Common myeloid progenitor, CD34-positive (primary cell): ENCODE data around the gene JMJD8.

Source experiments
- CTCF ChIA-PET: fragments of 350-600 bp; sonication (Branson Sonifier 250); formaldehyde crosslinking; loops from one replicate; lab custom pipeline; 2021; ENCODE audit warnings: antibody characterized with exemption; lab: Charles Lee
- POLR2A ChIA-PET: fragments of 350-600 bp; sonication (Branson Sonifier 250); formaldehyde crosslinking; loops from one replicate; lab custom pipeline; 2021; ENCODE audit warnings: antibody characterized with exemption; lab: Charles Lee
- DNase-seq, 3 donors: peaks; one replicate each; pipeline versions ENCODE4 v3.0.0 to v3.0.0-alpha.2; 2013
- H3K27ac ChIP-seq, 2 experiments: 1 replicate in 1 of 2; 2 replicates in 1 of 2; pipeline ENCODE4 v1.7.0; 2013; ENCODE audit warnings: inconsistent platforms in 2 of 2, low read length in 2 of 2, mild to moderate bottlenecking in 2 of 2, low read depth in 1 of 2, moderate library complexity in 1 of 2; ENCODE audit not compliant: severe bottlenecking in 2 of 2, insufficient read depth in 1 of 2, poor library complexity in 1 of 2
- H3K27me3 ChIP-seq, 5 experiments: replicated peaks in 2 of 5; 1 replicate in 3 of 5; 2 replicates in 2 of 5; pipeline versions ENCODE4 v1.6.1 to v1.7.0; 2013; ENCODE audit warnings: low read length in 4 of 5, mild to moderate bottlenecking in 2 of 5, moderate library complexity in 2 of 5, inconsistent platforms in 1 of 5; ENCODE audit not compliant: insufficient read depth in 5 of 5, control insufficient read depth in 4 of 5
- H3K36me3 ChIP-seq, 4 experiments: 1 replicate in 2 of 4; 2 replicates in 2 of 4; pipeline versions ENCODE4 v1.6.1 to v1.7.0; 2013; ENCODE audit warnings: low read length in 3 of 4, control low read depth in 1 of 4, mild to moderate bottlenecking in 1 of 4; ENCODE audit not compliant: control insufficient read depth in 4 of 4, insufficient read depth in 4 of 4
- H3K4me1 ChIP-seq, 4 experiments: 1 replicate in 3 of 4; 2 replicates in 1 of 4; pipeline versions ENCODE4 v1.6.1 to v1.7.1; 2013; ENCODE audit warnings: low read length in 3 of 4, mild to moderate bottlenecking in 3 of 4, control low read depth in 1 of 4, inconsistent platforms in 1 of 4, moderate library complexity in 1 of 4; ENCODE audit not compliant: control insufficient read depth in 4 of 4, insufficient read depth in 4 of 4; ENCODE audit errors: control extremely low read depth in 1 of 4
- H3K4me3 ChIP-seq, 7 experiments: 1 replicate in 4 of 7; 2 replicates in 3 of 7; pipeline versions ENCODE4 v1.5.1 to v1.7.0; 2013; ENCODE audit warnings: mild to moderate bottlenecking in 7 of 7, low read length in 6 of 7, moderate library complexity in 6 of 7, inconsistent platforms in 2 of 7, low read depth in 2 of 7, control low read depth in 1 of 7; ENCODE audit not compliant: insufficient read depth in 4 of 7, control insufficient read depth in 1 of 7; ENCODE audit errors: extremely low read depth in 1 of 7
- H3K9me3 ChIP-seq, 5 experiments: 1 replicate in 4 of 5; 2 replicates in 1 of 5; pipeline versions ENCODE4 v1.6.1 to v1.7.1; 2013; ENCODE audit warnings: low read length in 4 of 5, mild to moderate bottlenecking in 2 of 5, inconsistent platforms in 1 of 5, low read depth in 1 of 5, moderate library complexity in 1 of 5; ENCODE audit not compliant: control insufficient read depth in 4 of 5, insufficient read depth in 2 of 5; ENCODE audit errors: control extremely low read depth in 1 of 5
- WGBS: methylation state at CpG from one replicate; pipeline ENCODE4 v1.1.5; 2013; ENCODE audit not compliant: insufficient coverage; 5-methylcytosine and 5-hydroxymethylcytosine counted together

Gene JMJD8

DNA sequence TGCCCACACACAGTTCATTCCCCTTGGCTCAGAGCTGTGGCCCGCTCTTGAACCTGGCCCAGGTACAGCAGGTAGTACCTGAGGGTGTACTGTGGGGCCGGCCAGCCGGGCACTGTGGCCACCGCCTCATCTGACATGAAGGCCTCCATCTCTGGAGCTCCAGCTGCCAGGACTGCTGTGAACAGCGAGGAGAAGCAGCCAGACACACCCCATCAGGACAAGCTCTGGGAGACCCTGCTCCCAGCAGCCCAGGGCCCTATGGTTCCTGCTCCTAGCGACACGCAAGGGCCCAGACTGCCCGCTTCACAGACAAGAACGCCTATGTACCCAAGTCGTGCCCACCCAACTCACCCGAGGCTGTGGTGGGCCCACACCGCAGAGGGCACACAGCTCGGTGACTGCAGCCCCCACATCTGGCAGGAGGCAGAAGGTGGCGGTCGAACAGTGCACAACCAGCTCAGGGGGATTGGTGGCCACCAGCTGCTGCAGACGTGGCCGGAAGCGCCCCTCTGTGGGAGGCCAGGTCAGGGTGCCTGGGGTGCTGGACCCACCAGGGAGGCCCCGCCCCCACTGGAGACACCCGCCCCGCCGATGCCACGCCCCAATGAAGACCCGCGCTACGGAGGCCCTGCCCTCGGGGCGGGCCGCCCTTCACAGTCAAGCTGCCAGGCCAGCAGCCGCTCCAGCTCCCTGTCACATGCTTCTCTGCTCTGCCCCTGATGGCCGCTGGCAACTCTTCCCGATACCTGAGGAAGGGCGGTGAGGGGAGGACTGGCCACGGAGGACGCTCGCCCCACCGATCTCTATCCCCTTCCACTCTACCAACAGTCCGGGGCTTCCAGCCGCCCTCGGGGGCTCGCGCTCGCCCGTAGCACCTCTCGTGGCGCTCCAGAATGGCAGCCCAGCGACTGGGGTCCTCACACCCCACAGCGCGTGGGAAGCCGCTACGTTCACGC lies 5.0 kb downstream of the JMJD8 start:
- 38% methylated on average over 27 of the region's 52 CpGs for WGBS
- H3K36me3 ChIP-seq, result peaks cover 0 to 23% (median 13%) of the 10 kb centered on the region in 4 experiments
- POLR2A ChIA-PET, result no interaction called here
- peak overlapping the region in 1 of 2 experiments; percentile 49 for H3K27ac ChIP-seq
- CTCF ChIA-PET, result interaction anchor here (0.6 to 1.1 kb wide), 3 partner anchors 9 to 20 kb away, joined by 3 read pairs; no protein-coding TSS in a partner anchor
- H3K4me3 ChIP-seq, result peak overlapping the region; percentile 35 to 78 (median 60)
- DNase-seq, result peak; percentile 61 to 72 (median 69)
- peaks cover 0 to 32% (median 2%) of the 10 kb centered on the region in 5 experiments for H3K27me3 ChIP-seq
- peaks cover 0 to 53% (median 45%) of the 10 kb centered on the region in 4 experiments for H3K4me1 ChIP-seq
- H3K9me3 ChIP-seq, result no peaks in the 10 kb centered on the region

DNA sequence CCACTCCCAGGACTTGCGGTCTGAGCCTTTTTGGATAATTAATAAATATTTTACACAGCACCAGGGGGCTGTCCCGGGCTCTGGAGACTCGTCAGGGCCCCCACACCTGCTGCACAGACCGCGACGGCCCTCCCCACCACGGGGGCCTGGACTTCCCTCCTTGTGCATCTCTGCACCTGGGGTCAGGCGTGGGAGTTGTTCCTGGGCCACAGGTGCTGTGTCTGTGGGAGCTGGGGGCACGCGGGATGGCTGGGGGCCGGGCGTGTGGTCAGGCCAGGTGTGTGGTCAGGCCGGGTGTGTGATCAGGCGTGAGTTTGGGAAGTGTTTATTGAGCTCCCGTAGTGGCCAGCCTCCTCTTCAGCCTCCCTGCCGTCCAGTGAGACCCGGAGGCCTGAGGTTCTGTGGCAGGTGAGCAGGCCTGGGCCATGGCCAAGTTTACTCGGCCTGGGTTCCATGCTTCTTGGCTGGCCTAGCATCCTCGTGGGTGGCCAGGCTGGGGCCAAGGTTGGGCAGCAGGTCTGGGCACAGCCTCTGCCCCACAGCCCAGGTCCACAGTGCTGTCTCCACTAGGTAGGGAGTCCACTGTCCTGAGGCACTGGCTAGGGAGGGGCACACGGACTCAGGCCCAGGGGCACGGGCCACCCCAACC lies 5.8 kb downstream of the JMJD8 start:
- H3K9me3 ChIP-seq, result no peaks in the 10 kb centered on the region
- ChIA-PET POLR2A (no interaction called here), CTCF (interaction anchor here (1.0 to 1.1 kb wide), 2 partner anchors 8 to 19 kb away, joined by 3 read pairs; no protein-coding TSS in a partner anchor)
- H3K4me1 ChIP-seq, result peaks cover 0 to 47% (median 38%) of the 10 kb centered on the region in 4 experiments
- DNase-seq, result no peak
- no peak overlapping the region for H3K27ac ChIP-seq
- 93% methylated on average over 19 of the region's 21 CpGs for WGBS
- H3K4me3 ChIP-seq, result no peak overlapping the region
- H3K27me3 ChIP-seq, result peaks cover 0 to 32% (median 2%) of the 10 kb centered on the region in 5 experiments
- H3K36me3 ChIP-seq, result peaks cover 0 to 31% (median 18%) of the 10 kb centered on the region in 4 experiments

DNA sequence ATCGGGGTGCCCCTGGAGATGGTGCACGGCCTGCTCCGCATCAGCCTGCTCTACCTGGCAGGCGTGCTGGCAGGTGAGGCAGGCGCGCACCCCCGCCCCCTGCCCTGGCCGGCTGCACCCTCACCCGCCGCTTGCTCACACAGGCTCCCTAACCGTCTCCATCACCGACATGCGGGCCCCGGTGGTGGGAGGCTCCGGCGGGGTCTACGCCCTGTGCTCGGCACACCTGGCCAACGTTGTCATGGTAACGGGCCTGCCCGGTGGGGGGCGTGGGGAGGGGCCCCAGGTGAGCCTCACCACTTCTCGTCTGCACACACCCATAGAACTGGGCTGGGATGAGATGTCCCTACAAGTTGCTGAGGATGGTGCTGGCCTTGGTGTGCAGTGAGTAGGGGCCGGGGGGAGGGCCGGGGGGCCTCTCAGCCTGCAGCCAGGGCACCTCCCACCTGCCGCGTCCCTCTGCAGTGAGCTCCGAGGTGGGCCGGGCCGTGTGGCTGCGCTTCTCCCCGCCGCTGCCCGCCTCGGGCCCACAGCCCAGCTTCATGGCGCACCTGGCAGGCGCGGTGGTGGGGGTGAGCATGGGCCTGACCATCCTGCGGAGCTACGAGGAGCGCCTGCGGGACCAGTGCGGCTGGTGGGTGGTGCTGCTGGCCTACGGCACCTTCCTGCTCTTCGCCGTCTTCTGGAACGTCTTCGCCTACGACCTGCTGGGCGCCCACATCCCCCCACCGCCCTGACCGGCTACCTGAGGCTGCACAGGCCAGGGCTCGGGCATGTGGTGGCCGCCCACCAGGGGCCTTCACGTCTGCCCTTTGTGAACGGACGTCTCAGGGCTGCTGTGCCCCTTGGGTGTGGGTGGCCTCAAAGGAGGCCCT lies 6.6 kb downstream of the JMJD8 start:
- H3K27ac ChIP-seq, result no peak overlapping the region
- ChIA-PET POLR2A (no interaction called here), CTCF (interaction anchor here (1.1 kb wide), 1 partner anchor 17 kb away, joined by 4 read pairs; no protein-coding TSS in a partner anchor)
- H3K9me3 ChIP-seq, result no peaks in the 10 kb centered on the region
- H3K27me3 ChIP-seq, result peaks cover 0 to 32% (median 2%) of the 10 kb centered on the region in 5 experiments
- H3K4me3 ChIP-seq, result no peak overlapping the region
- DNase-seq, result no peak
- H3K36me3 ChIP-seq, result peaks cover 0 to 31% (median 21%) of the 10 kb centered on the region in 4 experiments
- 61% methylated on average over 39 of the region's 57 CpGs for WGBS
- peaks cover 0 to 39% (median 33%) of the 10 kb centered on the region in 4 experiments for H3K4me1 ChIP-seq

DNA sequence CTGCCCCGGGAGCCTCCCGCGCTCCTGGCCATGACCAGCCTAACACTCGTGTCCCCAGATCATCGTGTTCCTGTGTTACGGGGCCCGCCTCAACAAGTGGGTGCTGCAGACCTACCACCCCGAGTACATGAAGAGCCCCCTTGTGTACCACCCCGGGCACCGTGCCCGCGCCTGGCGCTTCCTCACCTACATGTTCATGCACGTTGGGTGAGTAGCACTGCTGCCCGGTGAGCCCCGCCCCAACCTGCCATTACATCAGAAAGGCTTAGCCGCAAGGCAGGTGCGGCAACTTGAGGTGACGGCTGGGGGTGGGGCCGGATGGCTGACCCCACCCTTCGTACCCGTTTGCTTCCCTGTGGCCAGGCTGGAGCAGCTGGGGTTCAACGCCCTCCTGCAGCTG lies 7.2 kb downstream of the JMJD8 start:
- no peak overlapping the region for H3K4me3 ChIP-seq
- WGBS, result 70% methylated on average over 23 of the region's 23 CpGs
- ChIA-PET POLR2A (no interaction called here), CTCF (interaction anchor here (0.7 to 1.1 kb wide), 2 partner anchors 15 to 17 kb away, joined by 4 read pairs; no protein-coding TSS in a partner anchor)
- no peaks in the 10 kb centered on the region for H3K9me3 ChIP-seq
- H3K4me1 ChIP-seq, result peaks cover 0 to 33% (median 28%) of the 10 kb centered on the region in 4 experiments
- H3K36me3 ChIP-seq, result peaks cover 0 to 31% (median 21%) of the 10 kb centered on the region in 4 experiments
- DNase-seq, result no peak
- H3K27ac ChIP-seq, result no peak overlapping the region
- H3K27me3 ChIP-seq, result peaks cover 0 to 32% (median 2%) of the 10 kb centered on the region in 5 experiments

DNA sequence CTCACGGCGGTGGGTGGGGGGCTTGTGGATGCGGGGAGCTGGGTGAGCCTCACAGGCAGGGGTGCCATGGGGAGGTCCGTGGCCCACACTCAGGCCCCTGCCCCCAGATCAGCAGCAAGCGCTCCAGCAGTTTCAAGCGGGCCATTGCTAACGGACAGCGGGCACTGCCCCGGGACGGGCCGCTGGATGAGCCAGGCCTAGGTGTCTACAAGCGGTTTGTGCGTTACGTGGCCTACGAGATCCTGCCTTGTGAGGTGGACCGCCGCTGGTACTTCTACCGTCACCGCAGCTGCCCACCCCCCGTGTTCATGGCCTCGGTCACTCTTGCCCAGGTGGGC lies 7.6 kb downstream of the JMJD8 start:
- peaks cover 0 to 29% (median 24%) of the 10 kb centered on the region in 4 experiments for H3K4me1 ChIP-seq
- WGBS, result 96% methylated on average over 21 of the region's 21 CpGs
- H3K27me3 ChIP-seq, result peaks cover 0 to 32% (median 2%) of the 10 kb centered on the region in 5 experiments
- H3K36me3 ChIP-seq, result peaks cover 0 to 30% (median 22%) of the 10 kb centered on the region in 4 experiments
- CTCF ChIA-PET, result interaction anchor here (0.7 to 1.4 kb wide), 3 partner anchors 9 to 16 kb away, joined by 4 to 6 read pairs (median 4); partner anchors contain the start of gene RHOT2
- DNase-seq, result no peak
- no peaks in the 10 kb centered on the region for H3K9me3 ChIP-seq
- no peak overlapping the region for H3K4me3 ChIP-seq
- POLR2A ChIA-PET, result no interaction called here
- H3K27ac ChIP-seq, result no peak overlapping the region

DNA sequence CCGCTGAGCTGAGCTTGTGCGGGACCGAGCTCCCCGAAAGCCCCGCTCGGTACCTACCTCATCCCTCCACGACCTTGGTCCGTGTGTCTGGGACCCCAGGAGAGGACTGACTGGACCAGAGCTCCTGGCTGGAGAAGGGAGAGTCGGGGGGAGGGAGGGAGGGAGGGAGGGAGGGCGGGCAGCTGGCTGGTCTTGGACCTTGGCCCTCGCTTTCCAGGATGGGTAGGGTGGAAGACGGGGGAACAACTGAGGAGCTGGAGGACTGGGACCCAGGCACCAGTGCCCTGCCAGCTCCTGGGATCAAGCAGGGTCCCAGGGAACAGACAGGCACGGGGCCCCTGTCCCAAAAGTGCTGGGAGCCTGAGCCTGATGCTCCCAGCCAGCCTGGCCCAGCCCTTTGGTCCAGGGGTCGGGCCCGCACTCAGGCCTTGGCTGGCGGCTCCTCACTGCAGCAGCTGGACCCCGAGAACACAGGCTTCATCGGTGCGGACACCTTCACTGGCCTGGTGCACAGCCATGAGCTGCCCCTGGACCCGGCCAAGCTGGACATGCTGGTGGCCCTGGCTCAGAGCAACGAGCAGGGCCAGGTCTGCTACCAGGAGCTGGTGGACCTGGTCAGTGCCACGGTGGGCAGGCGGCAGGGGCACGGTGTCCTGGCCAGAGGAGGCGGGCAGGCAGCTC lies 8.1 kb downstream of the JMJD8 start:
- Histone ChIP-seq H3K27ac (no peak overlapping the region), H3K27me3 (peaks cover 0 to 32% (median 2%) of the 10 kb centered on the region in 5 experiments), H3K4me3 (peak overlapping the region in 3 of 7 experiments; percentile 36 to 64 (median 40)), H3K4me1 (peaks cover 0 to 24% (median 19%) of the 10 kb centered on the region in 4 experiments), H3K36me3 (peaks cover under 1 to 33% (median 27%) of the 10 kb centered on the region in 4 experiments), H3K9me3 (no peaks in the 10 kb centered on the region)
- no peak for DNase-seq
- ChIA-PET CTCF (interaction anchor here (0.7 to 1.4 kb wide), 3 partner anchors 9 to 15 kb away, joined by 4 to 6 read pairs (median 5); partner anchors contain the start of gene RHOT2), POLR2A (no interaction called here)
- WGBS, result 87% methylated on average over 15 of the region's 25 CpGs
